ENCODE data around the gene PLXNB2. TPM values are rescaled to one million over a fixed set of nuclear protein-coding genes. Genes with fewer than 3 reads are reported as not detected.

Gene PLXNB2
- total and polyA plus RNA-seq, 12 donors = 12.4 to 431 (median 296) TPM

- TF ChIP-seq CTCF (IDR thresholded peaks at IDR 0.05) (no peak), POLR2A (IDR thresholded peaks at IDR 0.05) (no peak)
- no peak for DNase-seq
- H3K27ac ChIP-seq = no peak overlapping the region
- no peaks in the 10 kb centered on the region for H3K9me3 ChIP-seq (replicated peaks in 1 of 3)
- intact Hi-C loops (cut with DNase I) = loop anchor here (5.0 kb wide), 1 partner anchor 52 kb away; no protein-coding TSS in a partner anchor
- H3K36me3 ChIP-seq (replicated peaks in 1 of 2) = no peaks in the 10 kb centered on the region
- H3K4me3 ChIP-seq = no peak overlapping the region
- no peaks in the 10 kb centered on the region for H3K27me3 ChIP-seq
- WGBS, 4 donors = 91 to 98% (median 94%) methylated on average over 6 of the region's 6 CpGs
- H3K4me1 ChIP-seq (replicated peaks in 1 of 2) = peaks cover 8 to 17% of the 10 kb centered on the region in 2 donors
These were observed 21.8 kb upstream of the PLXNB2 start for GRCh38 chr22:50329236-50329635.

- 76 to 95% (median 80%) methylated on average over 9 to 22 of the region's 22 CpGs for WGBS, 4 donors
- DNase-seq = no peak
- Histone ChIP-seq H3K27me3 (no peaks in the 10 kb centered on the region), H3K4me3 (peak overlapping the region in 3 of 4 donors; percentile 34 to 92 (median 75)), H3K9me3 (replicated peaks in 1 of 3) (no peaks in the 10 kb centered on the region), H3K36me3 (replicated peaks in 1 of 2) (no peaks in the 10 kb centered on the region), H3K27ac (peak overlapping the region in 4 of 5 donors; percentile 89 to 97 (median 94)), H3K4me1 (replicated peaks in 1 of 2) (peaks cover 8 to 17% of the 10 kb centered on the region in 2 donors)
- no peak for TF ChIP-seq POLR2A (IDR thresholded peaks at IDR 0.05)
- intact Hi-C loops (cut with DNase I) = loop anchor here (5.0 kb wide), 1 partner anchor 50 kb away; no protein-coding TSS in a partner anchor
These were observed 20.2 kb upstream of the PLXNB2 start for GRCh38 chr22:50327711-50328019.

- Histone ChIP-seq H3K4me3 (peak within 1 kb of the TSS in 3 of 4 donors; percentile 34 to 92 (median 75)), H3K27ac (peak within 1 kb of the TSS; percentile 31 to 97 (median 92)), H3K36me3 (replicated peaks in 1 of 2) (no peaks in the 10 kb centered on the region), H3K9me3 (replicated peaks in 1 of 3) (no peaks in the 10 kb centered on the region), H3K4me1 (replicated peaks in 1 of 2) (peaks cover 8 to 17% of the 10 kb centered on the region in 2 donors), H3K27me3 (no peaks in the 10 kb centered on the region)
- TF ChIP-seq POLR2A (IDR thresholded peaks at IDR 0.05) (peak; percentile 36 to 71), CTCF (IDR thresholded peaks at IDR 0.05) (peak in 4 of 6 experiments; percentile 44 to 95 (median 75))
- WGBS, 4 donors = 2 to 8% (median 2%) methylated on average over 10 to 105 of the region's 105 CpGs; no CpG with 5 or more reads in 1 of the 4 donors
- intact Hi-C loops (cut with DNase I) = loop anchor here (5.0 kb wide), 1 partner anchor 50 kb away; no protein-coding TSS in a partner anchor
- peak; percentile 76 to 88 (median 78) for DNase-seq
These were observed 19.7 kb upstream of the PLXNB2 start, which contains the start of gene DENND6B for GRCh38 chr22:50326956-50327710. Gene DENND6B (minus strand): TSS chr22:50327012. CDS start chr22:50326988, 24 bp downstream.

GRCh38 chr22:50326225-50326955 lies 18.9 kb upstream of the PLXNB2 start:
- intact Hi-C loops (cut with DNase I) = loop anchor here (5.0 kb wide), 1 partner anchor 49 kb away; no protein-coding TSS in a partner anchor
- Histone ChIP-seq H3K36me3 (replicated peaks in 1 of 2) (no peaks in the 10 kb centered on the region), H3K4me1 (replicated peaks in 1 of 2) (peaks cover 8 to 17% of the 10 kb centered on the region in 2 donors), H3K27ac (peak overlapping the region in 1 of 5 donors; percentile 97), H3K9me3 (replicated peaks in 1 of 3) (no peaks in the 10 kb centered on the region), H3K27me3 (no peaks in the 10 kb centered on the region), H3K4me3 (peak overlapping the region in 2 of 4 donors; percentile 32 to 92)
- WGBS, 4 donors = 14 to 26% (median 19%) methylated on average over 29 to 56 of the region's 56 CpGs
- TF ChIP-seq CTCF (IDR thresholded peaks at IDR 0.05) = no peak
- no peak for TF ChIP-seq POLR2A (IDR thresholded peaks at IDR 0.05)
- DNase-seq = peak in 1 of 7 donors; percentile 24
